DOHH2 (cell line): Measurements from ENCODE around the gene ETV6.

Experiments used
- H3F3A ChIP-seq: fragments of 200-600 bp; sonication (generic), shearing (Covaris generic); 2 replicates; pipeline ENCODE4 v1.6.0; 2016; ENCODE audit warnings: antibody characterized with exemption, mild to moderate bottlenecking; ENCODE audit not compliant: control insufficient read depth, insufficient read depth
- H3K27ac ChIP-seq: fragments of 200-600 bp; sonication (generic); 2 replicates; pipeline ENCODE4 v1.5.1; 2014; ENCODE audit warnings: low read depth, mild to moderate bottlenecking, low read length, moderate library complexity
- H3K27me3 ChIP-seq: fragments of 200-600 bp; sonication (generic); 2 replicates; pipeline ENCODE4 v1.6.1; 2014; ENCODE audit warnings: mild to moderate bottlenecking, low read length, mixed read lengths; ENCODE audit not compliant: control insufficient read depth
- H3K36me3 ChIP-seq: fragments of 200-600 bp; sonication (generic); 2 replicates; pipeline ENCODE4 v1.6.1; 2014; ENCODE audit warnings: mild to moderate bottlenecking, low read length, moderate library complexity, mixed read lengths; ENCODE audit not compliant: control insufficient read depth
- H3K4me1 ChIP-seq: fragments of 200-600 bp; sonication (generic); 2 replicates; pipeline ENCODE4 v1.6.1; 2014; ENCODE audit warnings: mild to moderate bottlenecking, low read length, mixed read lengths; ENCODE audit not compliant: control insufficient read depth
- H3K4me2 ChIP-seq: fragments of 200-600 bp; sonication (generic); 2 replicates; pipeline ENCODE4 v1.6.0; 2014; ENCODE audit warnings: mild to moderate bottlenecking, low read length, moderate library complexity
- H3K4me3 ChIP-seq: fragments of 200-600 bp; sonication (generic); 2 replicates; pipeline ENCODE4 v1.5.1; 2014; ENCODE audit warnings: mild to moderate bottlenecking, low read length, mixed read lengths
- H3K79me2 ChIP-seq: fragments of 200-600 bp; sonication (generic); 2 replicates; pipeline ENCODE4 v1.6.1; 2014; ENCODE audit warnings: mild to moderate bottlenecking, low read length, mixed read lengths; ENCODE audit not compliant: control insufficient read depth
- H3K9me2 ChIP-seq: fragments of 200-600 bp; sonication (generic); replicated peaks from 2 replicates; pipeline ENCODE4 v1.6.1; 2014; ENCODE audit warnings: mild to moderate bottlenecking, low read length, mixed read lengths; ENCODE audit not compliant: control insufficient read depth
- H3K9me3 ChIP-seq: fragments of 200-600 bp; sonication (generic); 2 replicates; pipeline ENCODE4 v1.6.1; 2014; ENCODE audit warnings: antibody characterized with exemption, low read length, mixed read lengths; ENCODE audit not compliant: control insufficient read depth, insufficient read depth
- H4K20me1 ChIP-seq: fragments of 200-600 bp; sonication (generic); 2 replicates; pipeline ENCODE4 v1.6.0; 2014; ENCODE audit warnings: low read depth, mild to moderate bottlenecking, antibody characterized with exemption, low read length, moderate library complexity; ENCODE audit not compliant: control insufficient read depth, insufficient read depth
- EZH2phosphoT487 ChIP-seq: fragments of 200-600 bp; sonication (generic); IDR thresholded peaks from 2 replicates; pipeline ENCODE4 v1.6.1; 2017; ENCODE audit warnings: borderline replicate concordance, mild to moderate bottlenecking, antibody characterized with exemption, low read length, moderate library complexity, mixed read lengths
- TF ChIP-seq, protein P1 (sequence below): fragments of 200-600 bp; sonication (generic); IDR thresholded peaks from one replicate; pipeline ENCODE4 v1.5.1; 2014; ENCODE audit warnings: antibody characterized with exemption, mild to moderate bottlenecking, low read depth, low read length; ENCODE audit not compliant: poor library complexity, severe bottlenecking

ETV6 gene

GRCh38 chr12:11669348-11669747 is 19.9 kb downstream of the ETV6 start:
- no peak overlapping the region for H3K4me2 ChIP-seq
- H3K27me3 ChIP-seq, result no peaks in the 10 kb centered on the region
- no peaks in the 10 kb centered on the region for H3K36me3 ChIP-seq
- no peaks in the 10 kb centered on the region for H3K9me2 ChIP-seq
- no peaks in the 10 kb centered on the region for H3K4me1 ChIP-seq
- no peaks in the 10 kb centered on the region for H4K20me1 ChIP-seq
- TF ChIP-seq, protein P1, sequence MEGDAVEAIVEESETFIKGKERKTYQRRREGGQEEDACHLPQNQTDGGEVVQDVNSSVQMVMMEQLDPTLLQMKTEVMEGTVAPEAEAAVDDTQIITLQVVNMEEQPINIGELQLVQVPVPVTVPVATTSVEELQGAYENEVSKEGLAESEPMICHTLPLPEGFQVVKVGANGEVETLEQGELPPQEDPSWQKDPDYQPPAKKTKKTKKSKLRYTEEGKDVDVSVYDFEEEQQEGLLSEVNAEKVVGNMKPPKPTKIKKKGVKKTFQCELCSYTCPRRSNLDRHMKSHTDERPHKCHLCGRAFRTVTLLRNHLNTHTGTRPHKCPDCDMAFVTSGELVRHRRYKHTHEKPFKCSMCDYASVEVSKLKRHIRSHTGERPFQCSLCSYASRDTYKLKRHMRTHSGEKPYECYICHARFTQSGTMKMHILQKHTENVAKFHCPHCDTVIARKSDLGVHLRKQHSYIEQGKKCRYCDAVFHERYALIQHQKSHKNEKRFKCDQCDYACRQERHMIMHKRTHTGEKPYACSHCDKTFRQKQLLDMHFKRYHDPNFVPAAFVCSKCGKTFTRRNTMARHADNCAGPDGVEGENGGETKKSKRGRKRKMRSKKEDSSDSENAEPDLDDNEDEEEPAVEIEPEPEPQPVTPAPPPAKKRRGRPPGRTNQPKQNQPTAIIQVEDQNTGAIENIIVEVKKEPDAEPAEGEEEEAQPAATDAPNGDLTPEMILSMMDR, result no peak
- TF ChIP-seq EZH2phosphoT487, result no peak
- H3K9me3 ChIP-seq, result no peaks in the 10 kb centered on the region
- no peaks in the 10 kb centered on the region for H3F3A ChIP-seq
- H3K27ac ChIP-seq, result no peak overlapping the region
- H3K4me3 ChIP-seq, result no peak overlapping the region
- no peaks in the 10 kb centered on the region; the same call in 1 of the 2 replicates for H3K79me2 ChIP-seq

GRCh38 chr12:11672256-11673191 is 23.1 kb downstream of the ETV6 start:
- Histone ChIP-seq H3F3A (no peaks in the 10 kb centered on the region), H3K9me3 (no peaks in the 10 kb centered on the region), H3K4me2 (no peak overlapping the region), H4K20me1 (peaks cover 3% of the 10 kb centered on the region; the same call in 1 of the 2 replicates), H3K4me3 (no peak overlapping the region), H3K36me3 (no peaks in the 10 kb centered on the region), H3K4me1 (no peaks in the 10 kb centered on the region), H3K27ac (no peak overlapping the region), H3K27me3 (no peaks in the 10 kb centered on the region), H3K79me2 (no peaks in the 10 kb centered on the region), H3K9me2 (no peaks in the 10 kb centered on the region)
- TF ChIP-seq, protein P1, result no peak
- TF ChIP-seq EZH2phosphoT487, result no peak

GRCh38 chr12:11673666-11674461 is 24.4 kb downstream of the ETV6 start:
- Histone ChIP-seq H4K20me1 (peaks cover 3% of the 10 kb centered on the region; the same call in 1 of the 2 replicates), H3F3A (no peaks in the 10 kb centered on the region), H3K27me3 (no peaks in the 10 kb centered on the region), H3K4me1 (no peaks in the 10 kb centered on the region), H3K9me2 (no peaks in the 10 kb centered on the region), H3K4me3 (no peak overlapping the region), H3K79me2 (0 out of 2 replicates have a peak, but pooled peaks cover 2% of the 10 kb centered on the region), H3K36me3 (no peaks in the 10 kb centered on the region), H3K27ac (no peak overlapping the region), H3K9me3 (no peaks in the 10 kb centered on the region), H3K4me2 (no peak overlapping the region)
- no peak for TF ChIP-seq EZH2phosphoT487
- TF ChIP-seq, protein P1, result no peak
